Stimulated activated CD8-positive, alpha-beta memory T cell treated with anti-CD3 and anti-CD28 coated beads, Interleukin-15, amount 100 ng/mL, for 4 hours (primary cell): ENCODE measurements around the gene RAD18.

Experiments
- DNase-seq, 2 donors: peaks; one replicate each; pipeline ENCODE4 v3.0.0-alpha.2; 2020; ENCODE audit warnings: low read depth in 2 of 2

Gene RAD18

GRCh38 chr3:8899876-8900460, 63.3 kb downstream of the RAD18 start:
- no peak for DNase-seq

- DNase-seq: no peak
Measured at GRCh38 chr3:8895829-8896228, 67.4 kb downstream of the RAD18 start.

GRCh38 chr3:8893001-8893400, 70.3 kb downstream of the RAD18 start:
- no peak for DNase-seq

GRCh38 chr3:8891774-8892173, 71.5 kb downstream of the RAD18 start:
- DNase-seq: no peak

GRCh38 chr3:8891303-8891702, 72.0 kb downstream of the RAD18 start:
- no peak for DNase-seq

GRCh38 chr3:8888301-8888915, 74.9 kb downstream of the RAD18 start:
- DNase-seq: no peak

GRCh38 chr3:8887435-8888300, 75.6 kb downstream of the RAD18 start:
- no peak for DNase-seq

- no peak for DNase-seq
Measured at GRCh38 chr3:8886546-8886945, 76.7 kb downstream of the RAD18 start.

- no peak for DNase-seq
Measured at GRCh38 chr3:8885536-8886316, 77.5 kb downstream of the RAD18 start.

GRCh38 chr3:8884630-8885290, 78.5 kb downstream of the RAD18 start:
- DNase-seq: no peak

GRCh38 chr3:8882642-8883041, 80.6 kb downstream of the RAD18 start:
- no peak for DNase-seq

GRCh38 chr3:8882171-8882593, 81.1 kb downstream of the RAD18 start:
- DNase-seq: no peak

GRCh38 chr3:8879347-8879944, 83.8 kb downstream of the RAD18 start:
- no peak for DNase-seq

GRCh38 chr3:8875836-8876235, 87.4 kb downstream of the RAD18 start:
- DNase-seq: no peak

- no peak for DNase-seq
Measured at GRCh38 chr3:8873740-8874139, 89.5 kb downstream of the RAD18 start.

- no peak for DNase-seq
Measured at GRCh38 chr3:8872261-8872660, 91.0 kb downstream of the RAD18 start.

- DNase-seq: no peak
Measured at GRCh38 chr3:8871306-8871705, 92.0 kb downstream of the RAD18 start.

GRCh38 chr3:8870134-8870533, 93.1 kb downstream of the RAD18 start:
- no peak for DNase-seq

- DNase-seq: no peak
Measured at GRCh38 chr3:8869613-8870012, 93.7 kb downstream of the RAD18 start.

- no peak for DNase-seq
Measured at GRCh38 chr3:8868996-8869395, 94.3 kb downstream of the RAD18 start.

- DNase-seq: no peak
Measured at GRCh38 chr3:8867646-8868045, 95.6 kb downstream of the RAD18 start.
